Thymus (tissue), 11 donors: ENCODE results near the gene SUCLA2. TPM values are rescaled to one million over a fixed set of nuclear protein-coding genes. Genes with fewer than 3 reads are reported as not detected.
"Not testable (repeated sequence)": the region's sequence is repeated elsewhere in the genome, so short reads cannot be mapped to it uniquely, and the experiment has no call there.

Experiments
- DNase-seq, 9 donors: peaks; one replicate each; pipeline ENCODE4 v3.0.0-alpha.2; 2013; ENCODE audit warnings: low spot score in 9 of 9, low read depth in 6 of 9, missing footprints in 1 of 9
- H3K27ac ChIP-seq, 2 donors: one replicate each; pipeline ENCODE4 v1.5.1; 2013; ENCODE audit warnings: control low read depth in 1 of 2, low read depth in 1 of 2, low read length in 1 of 2, mild to moderate bottlenecking in 1 of 2, moderate library complexity in 1 of 2
- H3K27me3 ChIP-seq, 2 donors: one replicate each; pipeline ENCODE4 v1.5.1; 2013; ENCODE audit warnings: low read length in 1 of 2; ENCODE audit not compliant: control insufficient read depth in 2 of 2, insufficient read depth in 1 of 2
- H3K36me3 ChIP-seq, 2 donors: one replicate each; pipeline ENCODE4 v1.5.1; 2013; ENCODE audit warnings: low read length in 1 of 2, mild to moderate bottlenecking in 1 of 2, moderate library complexity in 1 of 2; ENCODE audit not compliant: control insufficient read depth in 2 of 2, insufficient read depth in 2 of 2
- H3K4me1 ChIP-seq, 2 donors: one replicate each; pipeline ENCODE4 v1.5.1; 2013; ENCODE audit warnings: low read length in 2 of 2; ENCODE audit not compliant: control insufficient read depth in 2 of 2, insufficient read depth in 2 of 2
- H3K4me3 ChIP-seq, 2 donors: one replicate each; pipeline ENCODE4 v1.5.1; 2013; ENCODE audit warnings: low read length in 2 of 2, control low read depth in 1 of 2, mild to moderate bottlenecking in 1 of 2
- H3K9me3 ChIP-seq, 2 donors: one replicate each; pipeline ENCODE4 v1.5.1; 2013; ENCODE audit warnings: low read length in 1 of 2, mild to moderate bottlenecking in 1 of 2; ENCODE audit not compliant: control insufficient read depth in 2 of 2, insufficient read depth in 1 of 2
- WGBS: extraction: QIAGEN DNeasy Blood & Tissue Kit; methylation state at CpG from one replicate; pipeline ENCODE4 v1.1.7; 2013; 5-methylcytosine and 5-hydroxymethylcytosine counted together
- polyA plus RNA-seq: library from polyadenylated mRNA; stranded (reverse); fragments of 200-250 nt; gene quantifications from one replicate; pipeline ENCODE4 v1.2.3, GENCODE V29; 2013
- total RNA-seq: library from RNA; stranded (reverse); fragments of 120-200 nt; gene quantifications from one replicate; pipeline ENCODE4 v1.2.4, GENCODE V29; 2013
- donor health status: healthy.

The SUCLA2 gene
- total and polyA plus RNA-seq, 2 donors: 31.4 to 40.2 TPM

DNA sequence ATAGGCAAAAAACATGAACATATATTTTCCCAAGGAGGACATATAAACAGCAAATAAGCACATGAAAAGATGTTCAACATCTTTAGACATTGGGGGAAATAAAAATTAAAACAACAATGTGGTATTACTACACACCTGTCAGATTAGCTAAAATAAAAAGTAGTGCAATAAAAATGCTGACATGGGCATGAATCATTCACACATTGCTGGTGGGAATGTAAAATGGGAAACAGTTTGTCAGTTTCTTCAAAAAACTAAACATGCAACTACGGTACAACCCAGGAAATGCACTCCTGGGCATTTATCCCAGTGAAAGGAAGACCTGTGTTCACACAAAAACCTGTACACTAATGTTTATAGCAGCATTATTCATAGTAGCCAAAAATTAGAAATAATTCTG lies 5.3 kb upstream of the SUCLA2 start:
- H3K36me3 ChIP-seq: no peaks in the 10 kb centered on the region
- H3K27me3 ChIP-seq: no peaks in the 10 kb centered on the region
- H3K4me3 ChIP-seq: no peak overlapping the region
- DNase-seq: no peak
- H3K27ac ChIP-seq: no peak overlapping the region
- H3K4me1 ChIP-seq: peaks cover 3% of the 10 kb centered on the region in 2 donors
- no peaks in the 10 kb centered on the region for H3K9me3 ChIP-seq
- 96% methylated on average over 1 of the region's 1 CpG for WGBS

DNA sequence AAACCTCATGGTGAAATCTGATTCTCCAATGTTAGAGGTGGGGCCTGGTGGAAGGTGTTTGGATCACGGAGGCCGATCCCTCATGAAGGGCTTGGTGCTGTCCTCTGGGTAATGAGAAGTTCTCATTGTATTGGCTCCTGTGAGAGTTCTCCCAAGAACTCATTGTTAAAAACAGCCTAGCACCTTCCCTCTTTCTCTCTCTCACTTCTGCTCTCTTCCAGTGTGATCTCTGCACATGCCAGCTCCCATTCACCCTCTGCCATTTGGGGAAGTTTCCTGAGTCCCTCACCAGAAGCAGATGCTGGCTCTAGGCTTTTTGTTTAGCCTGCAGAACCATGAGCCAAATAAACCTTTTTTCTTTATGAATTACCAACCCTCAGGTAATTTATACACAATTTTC lies 3.1 kb upstream of the SUCLA2 start:
- no peak overlapping the region for H3K27ac ChIP-seq
- no peaks in the 10 kb centered on the region for H3K27me3 ChIP-seq
- no peaks in the 10 kb centered on the region for H3K36me3 ChIP-seq
- H3K4me3 ChIP-seq: no peak overlapping the region
- no peak for DNase-seq
- WGBS: 97% methylated on average over 2 of the region's 2 CpGs
- peaks cover 7 to 8% of the 10 kb centered on the region in 2 donors for H3K4me1 ChIP-seq
- H3K9me3 ChIP-seq: peaks cover 0 to 3% of the 10 kb centered on the region in 2 donors

GRCh38 chr13:48001999-48002398 lies 926 bp upstream of the SUCLA2 start:
- H3K36me3 ChIP-seq, DNase-seq, H3K4me1 ChIP-seq, H3K27ac ChIP-seq, H3K27me3 ChIP-seq, H3K4me3 ChIP-seq, H3K9me3 ChIP-seq: not testable (repeated sequence)
- WGBS: 93% methylated on average over 5 of the region's 5 CpGs

DNA sequence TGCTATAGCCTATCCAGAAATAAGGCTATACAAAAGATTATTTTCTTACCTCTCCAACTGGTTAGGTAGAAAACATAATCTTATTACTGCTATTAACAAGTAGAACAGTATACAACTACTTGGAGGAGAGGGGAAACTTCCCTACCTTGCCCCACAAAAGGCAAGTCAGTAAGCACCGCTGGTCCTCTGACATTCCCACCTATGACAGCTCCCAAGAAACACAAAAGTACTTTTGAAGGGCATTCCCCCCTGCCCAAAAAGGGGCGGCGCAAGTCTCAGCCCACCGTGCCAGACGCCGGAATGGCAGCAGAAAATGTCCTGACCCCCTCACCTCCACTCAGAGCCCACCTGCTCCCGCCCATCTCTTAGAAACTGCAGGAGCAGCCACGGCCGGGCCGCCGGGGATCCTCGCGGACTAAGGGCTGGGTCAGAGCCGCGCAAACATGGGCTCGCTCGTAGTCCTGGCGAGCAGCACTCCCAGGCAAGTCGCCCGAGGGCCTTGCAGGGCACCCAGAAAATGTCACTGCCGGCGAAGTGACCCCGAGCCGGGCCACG lies 437 bp downstream of the SUCLA2 start:
- Histone ChIP-seq H3K9me3 (peaks cover 0 to 3% of the 10 kb centered on the region in 2 donors), H3K27me3 (no peaks in the 10 kb centered on the region), H3K27ac (peak overlapping the region; percentile 42 to 73), H3K4me3 (peak overlapping the region; percentile 90 to 98), H3K4me1 (peaks cover 7 to 8% of the 10 kb centered on the region in 2 donors), H3K36me3 (peaks cover 0 to 5% of the 10 kb centered on the region in 2 donors)
- under 1% methylated on average over 25 of the region's 25 CpGs for WGBS
- DNase-seq: peak in 7 of 9 donors; percentile 1 to 30 (median 12)

DNA sequence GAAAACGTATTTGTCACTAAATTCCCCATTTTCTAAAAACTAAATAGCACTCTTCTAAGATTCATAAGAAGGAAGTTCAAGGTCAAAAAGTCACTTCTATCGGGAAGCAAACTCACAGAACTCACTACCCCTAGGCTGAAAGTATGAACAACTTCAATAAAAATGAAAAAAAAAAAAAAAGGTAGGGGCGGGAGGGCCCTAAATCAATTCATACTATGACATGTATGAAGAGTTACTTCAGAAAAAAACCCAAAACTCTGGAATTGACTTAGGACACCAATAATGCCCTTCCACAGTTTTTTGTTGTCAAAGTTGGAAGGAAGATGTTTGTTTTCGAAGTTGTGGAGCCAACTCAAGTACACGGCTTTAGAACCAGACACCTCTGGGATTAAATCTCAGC lies 1.1 kb downstream of the SUCLA2 start:
- peaks cover 7 to 8% of the 10 kb centered on the region in 2 donors for H3K4me1 ChIP-seq
- no peaks in the 10 kb centered on the region for H3K27me3 ChIP-seq
- peak overlapping the region; percentile 90 to 98 for H3K4me3 ChIP-seq
- 81% methylated on average over 5 of the region's 5 CpGs for WGBS
- H3K9me3 ChIP-seq: peaks cover 0 to 3% of the 10 kb centered on the region in 2 donors
- H3K36me3 ChIP-seq: peaks cover 0 to 5% of the 10 kb centered on the region in 2 donors
- no peak overlapping the region for H3K27ac ChIP-seq
- DNase-seq: no peak

- Histone ChIP-seq H3K36me3 (peaks cover 8 to 12% of the 10 kb centered on the region in 2 donors), H3K9me3 (peaks cover 0 to 3% of the 10 kb centered on the region in 2 donors), H3K27ac (no peak overlapping the region), H3K27me3 (no peaks in the 10 kb centered on the region), H3K4me3 (no peak overlapping the region), H3K4me1 (peaks cover 7 to 8% of the 10 kb centered on the region in 2 donors)
- WGBS: 99% methylated on average over 2 of the region's 2 CpGs
- DNase-seq: no peak
Measured at GRCh38 chr13:47997384-47997783, 3.7 kb downstream of the SUCLA2 start.

DNA sequence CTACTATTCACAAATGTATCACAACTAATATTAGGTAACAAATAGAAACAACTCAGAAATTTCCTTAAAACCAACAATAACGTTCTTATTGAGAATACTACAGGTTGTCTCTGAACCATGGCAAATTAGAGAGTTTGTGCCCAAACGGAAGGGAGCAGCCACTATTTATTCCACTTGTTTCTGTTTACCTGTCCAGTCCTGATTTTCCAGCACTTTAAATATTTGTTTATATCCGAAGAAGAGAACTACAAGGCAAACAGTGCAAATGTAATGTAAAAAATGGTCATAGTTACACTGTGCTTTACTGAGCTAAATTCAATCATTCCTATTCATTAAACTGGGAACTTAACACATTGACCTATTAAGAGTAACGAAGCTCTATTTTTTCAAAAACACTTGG lies 9.2 kb downstream of the SUCLA2 start:
- H3K27ac ChIP-seq: no peak overlapping the region
- no peaks in the 10 kb centered on the region for H3K4me1 ChIP-seq
- no peaks in the 10 kb centered on the region for H3K27me3 ChIP-seq
- WGBS: 98% methylated on average over 4 of the region's 4 CpGs
- H3K36me3 ChIP-seq: peaks cover 13 to 17% of the 10 kb centered on the region in 2 donors
- no peak overlapping the region for H3K4me3 ChIP-seq
- DNase-seq: no peak
- no peaks in the 10 kb centered on the region for H3K9me3 ChIP-seq

DNA sequence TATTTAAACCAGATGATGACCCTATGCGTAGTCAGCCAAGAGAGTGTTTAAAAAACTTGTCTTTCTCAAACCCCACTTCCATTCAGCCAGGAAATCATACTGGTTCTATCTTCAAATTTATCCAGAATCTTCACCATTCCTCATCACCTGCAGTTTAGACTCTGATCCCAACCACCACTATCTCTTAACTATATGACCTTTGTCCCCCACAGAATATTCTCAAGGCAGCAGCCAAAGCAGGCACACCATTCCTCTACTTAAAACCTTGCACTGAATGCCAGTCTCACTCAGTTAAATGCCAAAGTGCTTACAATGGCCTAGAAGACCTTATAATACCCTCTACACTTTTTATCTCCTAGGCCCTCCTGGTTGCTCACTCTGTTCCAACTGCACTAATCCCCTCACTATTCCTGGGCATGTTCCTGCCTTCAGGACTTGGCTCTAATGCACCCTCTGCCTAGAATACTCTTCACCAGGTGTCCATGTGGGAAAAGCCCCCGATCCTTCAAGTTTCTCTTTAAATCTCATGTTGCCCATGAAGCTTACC lies 10.1 kb downstream of the SUCLA2 start:
- Histone ChIP-seq H3K4me1 (no peaks in the 10 kb centered on the region), H3K4me3 (no peak overlapping the region), H3K36me3 (peaks cover 9 to 17% of the 10 kb centered on the region in 2 donors), H3K27ac (no peak overlapping the region), H3K27me3 (no peaks in the 10 kb centered on the region), H3K9me3 (no peaks in the 10 kb centered on the region)
- DNase-seq: no peak
- 98% methylated on average over 2 of the region's 2 CpGs for WGBS

DNA sequence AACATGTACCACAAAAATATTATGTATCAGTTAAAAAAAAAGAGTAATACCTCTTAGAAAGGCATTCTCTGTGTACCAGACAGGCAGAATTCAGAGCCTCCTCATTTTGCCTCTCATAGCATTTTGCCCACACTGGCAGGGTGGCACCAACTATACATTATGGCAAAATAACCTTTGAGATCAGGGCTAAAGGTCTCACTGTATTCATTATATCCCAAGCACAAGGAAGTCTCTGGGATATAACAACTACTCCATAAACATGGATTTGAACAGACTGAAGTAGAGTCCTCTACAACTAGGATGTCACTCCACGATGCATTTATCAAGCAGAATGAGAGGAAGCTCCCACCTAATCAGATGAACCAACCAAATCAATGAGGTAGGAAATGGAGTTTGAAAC lies 10.6 kb downstream of the SUCLA2 start:
- H3K27me3 ChIP-seq: no peaks in the 10 kb centered on the region
- WGBS: 49% methylated on average over 1 of the region's 1 CpG
- no peaks in the 10 kb centered on the region for H3K4me1 ChIP-seq
- no peaks in the 10 kb centered on the region for H3K9me3 ChIP-seq
- DNase-seq: no peak
- no peak overlapping the region for H3K27ac ChIP-seq
- H3K36me3 ChIP-seq: peaks cover 8 to 19% of the 10 kb centered on the region in 2 donors
- H3K4me3 ChIP-seq: no peak overlapping the region
